Smooth muscle cell (in vitro differentiated cells): ENCODE data around the gene RANBP3L. TPM values are rescaled to one million over a fixed set of nuclear protein-coding genes. Genes with fewer than 3 reads are reported as not detected.

Experiments used
- DNase-seq: peaks from one replicate; lab custom pipeline; 2025; ENCODE audit not compliant: unreplicated experiment; lab: John Stamatoyannopoulos, UW
- H2AFZ ChIP-seq: fragments of 200-600 bp; sonication (generic); 2 replicates; pipeline ENCODE4 v1.6.0; 2016; ENCODE audit warnings: antibody characterized with exemption, low read depth, mild to moderate bottlenecking
- H3F3A ChIP-seq: fragments of 200-600 bp; sonication (generic); 2 replicates; pipeline ENCODE4 v1.6.0; 2017; ENCODE audit warnings: antibody characterized with exemption, low read depth
- H3K27ac ChIP-seq: fragments of 200-600 bp; sonication (generic); 2 replicates; pipeline ENCODE4 v1.5.1; 2016; ENCODE audit warnings: low read depth, mild to moderate bottlenecking
- H3K27me3 ChIP-seq: fragments of 200-600 bp; sonication (generic); 2 replicates; pipeline ENCODE4 v1.6.1; 2016; ENCODE audit warnings: low read depth, mild to moderate bottlenecking
- H3K36me3 ChIP-seq: fragments of 200-600 bp; sonication (generic); 2 replicates; pipeline ENCODE4 v1.5.1; 2016; ENCODE audit warnings: low read depth
- H3K4me1 ChIP-seq: fragments of 200-600 bp; sonication (generic); 2 replicates; pipeline ENCODE4 v1.5.1; 2016; ENCODE audit warnings: low read depth
- H3K4me2 ChIP-seq: fragments of 200-600 bp; sonication (generic); 2 replicates; pipeline ENCODE4 v1.6.0; 2016; ENCODE audit warnings: mild to moderate bottlenecking
- H3K4me3 ChIP-seq: fragments of 200-600 bp; sonication (generic); 2 replicates; pipeline ENCODE4 v1.5.1; 2016; ENCODE audit warnings: mild to moderate bottlenecking
- H3K79me2 ChIP-seq: fragments of 200-600 bp; sonication (generic); 2 replicates; pipeline ENCODE4 v1.6.0; 2016; ENCODE audit warnings: low read depth, mild to moderate bottlenecking
- H3K9ac ChIP-seq: fragments of 200-600 bp; sonication (generic); 2 replicates; pipeline ENCODE4 v1.6.0; 2016; ENCODE audit warnings: low read depth
- H3K9me3 ChIP-seq: fragments of 200-600 bp; sonication (generic); replicated peaks from 2 replicates; pipeline ENCODE4 v1.5.1; 2016; ENCODE audit warnings: low read depth
- H4K20me1 ChIP-seq: fragments of 200-600 bp; sonication (generic); 2 replicates; pipeline ENCODE4 v1.6.0; 2016; ENCODE audit warnings: low read depth
- WGBS: methylation state at CpG from one replicate; pipeline ENCODE4 v1.1.7; 2016; ENCODE audit warnings: low lambda C conversion rate; 5-methylcytosine and 5-hydroxymethylcytosine counted together
- polyA plus RNA-seq: library from polyadenylated mRNA; unstranded; fragments of >200 nt; fragmentation: Nextera tagmentation; extraction: Ambion mirVana; gene quantifications from 2 replicates; pipeline ENCODE4 v1.2.1, GENCODE V29; 2016
- total RNA-seq: library from RNA; depleted of rRNA; stranded (reverse); fragments of >200 nt; gene quantifications from 2 replicates; pipeline ENCODE4 v1.2.3, GENCODE V29; 2014
- TF ChIP-seq, protein P1 (sequence below): fragments of 200-600 bp; sonication (generic); IDR thresholded peaks from 2 replicates; pipeline ENCODE4 v1.5.1; 2017; ENCODE audit warnings: borderline replicate concordance, mild to moderate bottlenecking, antibody characterized with exemption; ENCODE audit not compliant: insufficient read depth, poor library complexity, severe bottlenecking

RANBP3L gene
- total and polyA plus RNA-seq, 2 experiments from 2014 or later = 0.38 to 0.40 TPM

DNA sequence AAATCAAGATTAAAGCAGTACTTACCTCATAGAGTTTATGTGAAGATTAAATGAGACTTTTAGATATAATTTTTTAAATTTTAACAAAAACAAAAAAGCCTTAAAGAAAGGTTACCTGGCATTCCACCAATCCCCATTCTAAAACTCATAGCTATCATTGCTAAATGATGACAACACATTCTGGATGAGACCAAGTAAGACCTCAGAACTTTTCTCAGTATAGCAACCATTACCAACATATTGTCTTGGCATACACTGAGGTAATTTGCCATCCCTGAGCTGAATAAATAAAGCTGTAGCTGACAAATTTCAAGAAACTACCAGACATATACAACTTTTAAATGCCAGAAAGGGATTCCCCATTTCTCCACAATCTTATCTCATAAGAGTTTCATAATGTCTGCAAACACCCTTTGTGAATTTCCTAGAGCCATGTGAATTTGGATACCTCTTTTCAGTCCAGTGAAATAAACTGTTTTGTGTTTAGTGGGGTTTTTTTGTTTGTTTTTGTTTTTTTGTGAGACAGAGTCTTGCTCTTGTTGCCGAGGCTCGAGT is 29.5 kb downstream of the RANBP3L start:
- Histone ChIP-seq H3K36me3 (no peaks in the 10 kb centered on the region), H3K4me3 (no peak overlapping the region), H3K4me1 (no peaks in the 10 kb centered on the region), H3K27ac (no peak overlapping the region), H3K27me3 (no peaks in the 10 kb centered on the region), H3K4me2 (no peak overlapping the region), H2AFZ (no peak overlapping the region), H4K20me1 (no peaks in the 10 kb centered on the region), H3K79me2 (no peaks in the 10 kb centered on the region), H3K9me3 (no peaks in the 10 kb centered on the region), H3K9ac (no peak overlapping the region), H3F3A (peaks cover 2% of the 10 kb centered on the region)
- TF ChIP-seq, protein P1, sequence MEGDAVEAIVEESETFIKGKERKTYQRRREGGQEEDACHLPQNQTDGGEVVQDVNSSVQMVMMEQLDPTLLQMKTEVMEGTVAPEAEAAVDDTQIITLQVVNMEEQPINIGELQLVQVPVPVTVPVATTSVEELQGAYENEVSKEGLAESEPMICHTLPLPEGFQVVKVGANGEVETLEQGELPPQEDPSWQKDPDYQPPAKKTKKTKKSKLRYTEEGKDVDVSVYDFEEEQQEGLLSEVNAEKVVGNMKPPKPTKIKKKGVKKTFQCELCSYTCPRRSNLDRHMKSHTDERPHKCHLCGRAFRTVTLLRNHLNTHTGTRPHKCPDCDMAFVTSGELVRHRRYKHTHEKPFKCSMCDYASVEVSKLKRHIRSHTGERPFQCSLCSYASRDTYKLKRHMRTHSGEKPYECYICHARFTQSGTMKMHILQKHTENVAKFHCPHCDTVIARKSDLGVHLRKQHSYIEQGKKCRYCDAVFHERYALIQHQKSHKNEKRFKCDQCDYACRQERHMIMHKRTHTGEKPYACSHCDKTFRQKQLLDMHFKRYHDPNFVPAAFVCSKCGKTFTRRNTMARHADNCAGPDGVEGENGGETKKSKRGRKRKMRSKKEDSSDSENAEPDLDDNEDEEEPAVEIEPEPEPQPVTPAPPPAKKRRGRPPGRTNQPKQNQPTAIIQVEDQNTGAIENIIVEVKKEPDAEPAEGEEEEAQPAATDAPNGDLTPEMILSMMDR = no peak
- DNase-seq = no peak
- WGBS = 94% methylated on average over 2 of the region's 2 CpGs

DNA sequence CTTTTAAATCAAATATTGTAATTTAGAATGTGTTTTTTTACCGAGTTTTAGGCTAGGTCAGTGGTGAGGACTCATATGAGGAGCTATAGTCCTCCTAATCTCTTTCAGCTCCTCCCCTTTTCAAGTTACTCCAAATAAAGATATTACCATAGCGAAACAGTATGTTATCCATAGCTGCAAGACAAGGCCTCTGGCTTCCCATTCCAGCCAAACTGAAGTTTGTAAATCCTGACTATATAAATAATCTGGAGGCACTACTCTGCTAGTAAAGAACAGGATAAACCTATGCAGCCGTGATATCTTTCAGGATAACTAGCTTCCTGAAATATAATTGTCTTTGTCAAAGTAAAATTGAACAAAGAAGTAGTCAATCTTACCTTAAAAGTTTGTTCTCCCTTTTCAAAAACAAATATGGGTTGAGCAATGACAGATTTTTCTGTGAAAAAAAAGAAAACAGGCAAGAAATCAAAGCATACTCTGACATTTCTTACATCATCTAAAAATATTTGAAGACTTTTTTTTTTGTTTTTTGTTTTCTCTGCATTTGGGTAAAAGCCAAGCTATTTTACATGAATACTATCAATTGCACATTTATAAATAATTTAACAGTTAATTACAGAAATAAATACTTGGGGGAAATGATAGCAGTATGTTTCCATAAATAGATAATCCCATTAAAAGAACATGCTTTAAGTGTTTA is 30.7 kb downstream of the RANBP3L start:
- TF ChIP-seq, protein P1 = no peak
- Histone ChIP-seq H3K9ac (no peak overlapping the region), H3K27me3 (no peaks in the 10 kb centered on the region), H2AFZ (peak overlapping the region; percentile 63), H3K4me1 (no peaks in the 10 kb centered on the region), H4K20me1 (no peaks in the 10 kb centered on the region), H3F3A (peaks cover 2% of the 10 kb centered on the region), H3K79me2 (no peaks in the 10 kb centered on the region), H3K27ac (no peak overlapping the region), H3K9me3 (no peaks in the 10 kb centered on the region), H3K4me3 (no peak overlapping the region), H3K4me2 (peak overlapping the region; percentile 29), H3K36me3 (no peaks in the 10 kb centered on the region)
- DNase-seq = no peak
- WGBS = 36% methylated on average over 3 of the region's 3 CpGs

DNA sequence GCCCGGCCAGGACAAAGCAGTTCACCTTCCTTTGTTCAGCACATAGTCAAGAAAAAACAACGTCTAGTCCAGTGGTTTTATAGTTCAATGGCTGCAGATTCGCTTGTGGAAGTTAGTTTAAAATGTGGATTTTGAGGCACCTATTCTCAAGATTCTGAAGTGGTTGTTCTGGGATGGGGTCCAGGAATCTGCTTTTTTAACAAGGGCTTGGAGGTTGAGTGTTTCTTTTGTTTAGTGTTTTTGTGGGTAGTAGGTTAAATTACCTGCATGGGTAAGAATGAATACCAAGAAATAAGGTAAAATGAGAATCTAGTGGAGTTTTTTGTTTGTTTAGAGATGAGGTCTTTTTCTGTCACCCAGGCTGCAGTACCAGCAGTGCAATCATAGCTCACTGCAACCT is 31.5 kb downstream of the RANBP3L start:
- Histone ChIP-seq H3K4me3 (no peak overlapping the region), H3K4me1 (no peaks in the 10 kb centered on the region), H3K79me2 (no peaks in the 10 kb centered on the region), H3K36me3 (no peaks in the 10 kb centered on the region), H3F3A (peaks cover 2% of the 10 kb centered on the region), H2AFZ (peak overlapping the region; percentile 63), H3K27me3 (no peaks in the 10 kb centered on the region), H3K9me3 (no peaks in the 10 kb centered on the region), H3K4me2 (no peak overlapping the region), H3K9ac (no peak overlapping the region), H3K27ac (no peak overlapping the region), H4K20me1 (no peaks in the 10 kb centered on the region)
- 93% methylated on average over 3 of the region's 3 CpGs for WGBS
- TF ChIP-seq, protein P1 = no peak
- DNase-seq = no peak

DNA sequence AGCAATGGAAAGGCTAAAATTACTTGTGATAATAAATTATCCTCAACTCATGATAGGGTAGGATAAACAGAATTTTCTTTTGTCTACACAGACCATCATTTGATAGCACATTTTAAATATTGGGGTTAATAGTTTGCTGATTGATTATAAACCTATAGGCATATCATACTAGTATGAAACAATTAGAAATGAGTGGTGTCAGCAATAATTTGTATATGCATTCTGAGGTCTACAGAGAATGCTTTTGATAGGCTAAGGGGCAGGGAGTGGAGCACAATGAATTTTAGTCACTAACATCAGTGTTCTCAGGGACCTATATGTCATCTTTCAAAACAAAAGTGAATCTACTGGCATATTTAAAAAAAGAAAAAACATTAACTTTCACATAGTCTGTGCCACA is 32.2 kb downstream of the RANBP3L start:
- Histone ChIP-seq H3K36me3 (no peaks in the 10 kb centered on the region), H3K27ac (no peak overlapping the region), H2AFZ (no peak overlapping the region), H3K4me1 (no peaks in the 10 kb centered on the region), H3K9ac (no peak overlapping the region), H3K4me2 (no peak overlapping the region), H3K9me3 (no peaks in the 10 kb centered on the region), H3K79me2 (no peaks in the 10 kb centered on the region), H3F3A (peaks cover 2% of the 10 kb centered on the region), H4K20me1 (no peaks in the 10 kb centered on the region), H3K4me3 (no peak overlapping the region), H3K27me3 (no peaks in the 10 kb centered on the region)
- no peak for DNase-seq
- TF ChIP-seq, protein P1 = no peak
